Measurements from ENCODE around the gene KRTAP5-11.
A peak's percentile ranks its signal among the peaks of the same experiment; 100 is the strongest.
"Not testable (repeated sequence)": the region's sequence is repeated elsewhere in the genome, so short reads cannot be mapped to it uniquely, and the experiment has no call there.

The KRTAP5-11 gene

GRCh38 chr11:71580057-71581003 lies 2.3 kb downstream of the KRTAP5-11 start:
- peak; percentile 51 for DNase-seq

DNA sequence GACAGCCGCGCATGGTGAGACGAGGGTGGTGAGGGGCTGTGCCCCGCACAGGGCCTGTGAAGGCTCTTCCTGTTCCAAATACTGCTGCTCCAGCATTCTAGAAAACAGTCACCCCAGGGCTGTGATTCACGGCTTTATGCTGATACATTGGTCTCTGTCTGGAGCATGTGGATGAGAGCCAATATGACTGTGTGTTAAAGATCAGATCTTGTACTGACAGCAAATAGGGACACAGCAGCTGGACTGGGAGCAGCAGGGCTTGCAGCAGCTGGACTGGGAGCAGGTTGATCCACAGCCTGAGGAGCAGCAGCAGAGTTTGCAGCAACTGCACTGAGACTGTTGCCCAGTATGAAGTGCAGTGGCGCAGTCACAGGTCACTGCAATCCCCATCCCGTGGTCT lies 3.2 kb downstream of the KRTAP5-11 start:
- DNase-seq, result not testable (repeated sequence)

DNA sequence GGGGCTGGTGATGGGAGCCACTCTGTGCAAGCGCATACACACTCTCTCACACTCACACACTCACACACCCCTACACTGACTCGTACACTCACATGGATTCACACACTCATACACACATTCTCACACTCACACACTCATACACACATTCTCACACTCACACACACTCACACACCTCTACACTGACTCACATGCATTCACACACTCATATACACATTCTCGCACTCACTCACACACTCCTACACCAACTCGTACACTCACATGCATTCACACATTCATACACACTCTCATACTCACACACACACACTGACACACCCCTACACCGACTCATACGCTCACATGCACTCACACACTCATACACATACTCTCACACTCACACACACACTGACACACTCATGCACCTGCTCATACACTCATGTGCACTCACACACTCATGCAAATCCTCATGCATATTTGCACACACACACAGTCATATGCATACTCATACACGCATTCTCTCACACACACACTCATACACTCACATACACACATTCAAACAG lies 5.1 kb downstream of the KRTAP5-11 start:
- no peak for DNase-seq

- not testable (repeated sequence) for DNase-seq
Observed at GRCh38 chr11:71576688-71577465, 5.8 kb downstream of the KRTAP5-11 start.

DNA sequence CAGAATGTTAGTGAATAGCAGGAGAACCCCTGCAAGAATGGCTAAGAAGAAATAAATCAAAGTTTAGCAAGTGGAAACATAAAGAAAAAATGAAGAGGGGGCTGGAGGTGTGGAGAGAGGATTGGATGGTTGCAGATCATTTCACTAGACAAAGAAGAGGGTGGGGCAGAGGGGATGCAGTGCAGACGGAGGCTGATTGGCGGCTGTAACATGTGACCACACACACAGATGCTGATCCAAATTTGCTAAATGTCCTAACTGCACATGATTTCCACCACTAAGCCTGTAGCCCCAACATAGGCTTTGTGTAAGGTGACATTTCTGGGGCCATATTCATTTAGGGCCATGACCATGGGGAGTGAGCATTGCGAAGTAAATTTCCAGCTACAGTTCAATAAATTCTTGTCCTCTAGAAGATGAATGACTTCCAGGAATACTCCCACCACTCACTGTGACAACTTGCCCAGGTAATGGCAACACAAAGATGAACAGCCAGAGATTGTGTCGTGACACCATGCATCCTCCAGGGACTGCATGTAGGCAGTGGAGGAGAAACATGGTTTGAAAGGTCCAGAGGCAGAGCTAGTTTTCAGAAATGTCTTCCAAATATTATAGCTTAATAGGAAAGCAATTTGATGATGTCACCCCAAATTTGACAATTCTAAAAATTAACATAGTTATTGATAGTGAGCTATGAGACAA lies 6.8 kb downstream of the KRTAP5-11 start:
- DNase-seq, result no peak

DNA sequence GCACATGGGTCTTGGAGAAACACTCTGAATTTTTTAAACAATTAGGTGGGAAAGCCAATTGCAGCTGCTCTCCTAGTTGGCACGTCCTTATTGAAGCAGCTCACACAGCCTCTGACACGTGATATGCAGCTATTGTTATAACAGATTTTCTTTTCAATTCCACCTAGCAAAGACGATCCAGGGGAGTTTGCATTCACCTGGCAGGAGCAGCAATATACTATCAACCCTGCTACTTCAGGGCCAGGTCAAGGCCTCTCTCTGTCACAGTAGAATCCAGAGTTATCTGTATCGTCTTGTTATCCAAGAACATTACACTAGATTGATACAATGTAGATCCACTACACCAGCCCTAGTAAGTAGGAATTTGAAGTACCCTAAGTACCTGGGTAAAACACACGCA lies 8.3 kb downstream of the KRTAP5-11 start:
- DNase-seq, result no peak

DNA sequence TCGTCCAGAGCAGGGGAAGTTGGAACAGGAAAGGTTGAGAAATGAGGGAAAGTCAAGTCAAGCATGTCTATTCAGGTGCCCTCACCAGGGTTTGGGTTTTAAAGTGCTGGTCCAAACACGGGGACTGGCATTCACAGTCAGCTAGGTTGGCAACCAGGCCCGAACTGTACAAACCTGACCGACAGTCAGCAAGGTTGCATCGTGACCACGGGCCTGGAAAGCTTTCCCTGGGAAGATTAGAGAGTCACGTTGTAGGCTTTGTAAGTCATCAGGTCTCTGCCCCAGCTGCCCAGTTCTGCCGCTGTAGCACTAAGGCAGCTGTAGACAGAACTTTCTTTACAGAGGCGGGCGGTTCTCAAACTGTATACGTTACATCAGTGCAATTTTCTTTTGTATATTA lies 9.9 kb downstream of the KRTAP5-11 start:
- DNase-seq, result no peak

DNA sequence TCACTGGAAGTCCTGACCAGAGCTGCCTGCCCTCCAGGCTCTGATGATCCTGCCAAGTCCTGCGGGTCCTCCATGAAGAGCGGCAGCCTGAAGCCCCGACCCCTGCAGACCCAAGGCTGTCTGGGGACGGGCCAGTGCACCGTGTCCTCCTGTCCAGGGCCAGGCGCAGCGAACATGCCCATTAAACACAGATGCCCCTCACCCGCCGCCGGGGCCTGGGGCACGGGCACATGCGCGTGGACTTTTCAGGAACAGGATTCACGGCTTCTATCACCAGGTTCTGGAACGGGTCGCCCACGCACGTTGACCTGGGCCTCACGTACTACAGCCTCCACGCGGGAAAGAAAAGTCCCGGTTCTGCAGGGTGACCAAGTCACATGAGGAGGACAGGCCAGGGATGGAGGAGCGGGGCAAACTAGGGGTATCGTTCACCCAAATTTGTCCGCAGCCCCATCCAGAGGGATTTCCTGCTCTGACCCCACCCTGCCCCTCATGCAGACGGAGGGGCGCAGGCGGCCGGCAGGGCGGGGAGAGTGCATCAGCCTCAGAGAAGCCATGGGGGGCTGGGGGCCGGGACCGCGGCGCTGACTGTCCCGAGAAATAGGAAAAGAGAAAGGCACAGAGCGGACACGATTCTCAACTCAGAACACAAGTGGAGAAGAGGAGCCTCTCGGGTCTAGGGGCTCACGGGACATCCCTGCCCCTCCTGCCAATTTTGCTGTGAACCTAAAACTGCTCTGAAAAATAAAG lies 11.4 kb downstream of the KRTAP5-11 start:
- not testable (repeated sequence) for DNase-seq

GRCh38 chr11:71568704-71569349 lies 13.8 kb downstream of the KRTAP5-11 start:
- DNase-seq, result no peak

GRCh38 chr11:71567633-71568032 lies 15.0 kb downstream of the KRTAP5-11 start:
- not testable (repeated sequence) for DNase-seq

- DNase-seq, result not testable (repeated sequence)
Observed at GRCh38 chr11:71566626-71567599, 15.8 kb downstream of the KRTAP5-11 start.

- DNase-seq, result no peak
Observed at GRCh38 chr11:71566081-71566620, 16.5 kb downstream of the KRTAP5-11 start.

DNA sequence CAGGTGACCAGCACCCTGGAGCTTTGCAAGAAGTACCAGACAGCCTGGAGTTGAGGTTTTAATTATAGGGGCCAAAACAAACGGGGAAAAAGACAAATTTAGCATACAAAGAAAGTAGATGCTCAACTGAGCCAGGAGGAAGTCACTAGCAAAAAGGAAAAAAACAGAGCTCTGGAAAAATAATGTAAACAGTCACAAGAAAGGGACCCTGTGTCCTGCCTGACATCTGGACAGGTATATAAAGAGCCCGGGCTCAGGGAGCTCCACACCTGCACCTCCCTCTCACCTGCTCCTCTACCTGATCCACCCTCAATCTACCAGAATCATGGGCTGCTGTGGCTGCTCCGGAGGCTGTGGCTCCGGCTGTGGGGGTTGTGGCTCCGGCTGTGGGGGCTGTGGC lies 17.4 kb downstream of the KRTAP5-11 start, which contains the start of gene KRTAP5-10:
KRTAP5-10 (plus strand) TSS at position 301 of the 400 bp plus-strand sequence; CDS start at position 326, 25 bp downstream.
- DNase-seq, result no peak

- DNase-seq, result no peak
Observed at GRCh38 chr11:71564430-71564829, 18.2 kb downstream of the KRTAP5-11 start.

- DNase-seq, result no peak
Observed at GRCh38 chr11:71563406-71563805, 19.3 kb downstream of the KRTAP5-11 start.

DNA sequence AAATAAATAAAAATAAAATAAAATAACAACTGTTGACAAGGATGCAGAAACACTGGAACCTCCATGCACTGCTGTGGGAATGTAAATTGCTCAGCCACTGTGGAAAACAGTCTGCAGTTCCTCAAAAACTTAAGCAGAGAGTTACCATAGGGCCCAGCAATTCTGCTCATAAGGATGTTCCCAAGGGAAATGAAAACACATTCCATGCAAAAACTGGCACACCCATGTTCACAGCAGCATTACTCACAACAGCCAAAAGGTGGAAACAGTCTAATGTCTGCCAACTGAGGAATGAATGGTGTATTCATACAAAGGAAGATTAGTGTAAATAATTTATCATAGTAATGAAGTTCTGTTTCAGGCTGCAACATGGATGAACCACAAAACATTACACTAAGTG lies 20.6 kb downstream of the KRTAP5-11 start:
- DNase-seq, result no peak

GRCh38 chr11:71558996-71559395 lies 23.7 kb downstream of the KRTAP5-11 start:
- DNase-seq, result no peak

DNA sequence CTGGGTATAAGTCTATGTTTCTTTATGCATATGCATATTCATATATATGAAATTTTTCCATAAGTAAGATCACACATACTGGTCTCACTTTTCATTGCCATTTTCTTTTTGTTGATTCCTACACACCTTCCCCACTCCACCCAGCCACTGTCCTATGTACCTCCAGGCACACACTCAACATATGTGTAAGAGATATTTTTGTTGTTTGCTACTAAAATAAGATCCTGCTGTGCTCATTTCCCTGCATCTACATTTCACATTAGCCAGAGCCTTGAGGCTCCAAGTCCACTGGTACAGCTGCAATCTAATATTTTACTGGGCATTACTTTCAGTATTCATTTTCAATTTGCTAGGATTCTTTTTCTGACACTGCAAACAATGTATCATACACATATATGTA lies 25.4 kb downstream of the KRTAP5-11 start:
- no peak for DNase-seq

GRCh38 chr11:71556018-71556417 lies 26.7 kb downstream of the KRTAP5-11 start:
- DNase-seq, result no peak

GRCh38 chr11:71555508-71555907 lies 27.2 kb downstream of the KRTAP5-11 start:
- DNase-seq, result no peak
